Measurements from ENCODE around the gene SEC31A.

SEC31A gene

DNA sequence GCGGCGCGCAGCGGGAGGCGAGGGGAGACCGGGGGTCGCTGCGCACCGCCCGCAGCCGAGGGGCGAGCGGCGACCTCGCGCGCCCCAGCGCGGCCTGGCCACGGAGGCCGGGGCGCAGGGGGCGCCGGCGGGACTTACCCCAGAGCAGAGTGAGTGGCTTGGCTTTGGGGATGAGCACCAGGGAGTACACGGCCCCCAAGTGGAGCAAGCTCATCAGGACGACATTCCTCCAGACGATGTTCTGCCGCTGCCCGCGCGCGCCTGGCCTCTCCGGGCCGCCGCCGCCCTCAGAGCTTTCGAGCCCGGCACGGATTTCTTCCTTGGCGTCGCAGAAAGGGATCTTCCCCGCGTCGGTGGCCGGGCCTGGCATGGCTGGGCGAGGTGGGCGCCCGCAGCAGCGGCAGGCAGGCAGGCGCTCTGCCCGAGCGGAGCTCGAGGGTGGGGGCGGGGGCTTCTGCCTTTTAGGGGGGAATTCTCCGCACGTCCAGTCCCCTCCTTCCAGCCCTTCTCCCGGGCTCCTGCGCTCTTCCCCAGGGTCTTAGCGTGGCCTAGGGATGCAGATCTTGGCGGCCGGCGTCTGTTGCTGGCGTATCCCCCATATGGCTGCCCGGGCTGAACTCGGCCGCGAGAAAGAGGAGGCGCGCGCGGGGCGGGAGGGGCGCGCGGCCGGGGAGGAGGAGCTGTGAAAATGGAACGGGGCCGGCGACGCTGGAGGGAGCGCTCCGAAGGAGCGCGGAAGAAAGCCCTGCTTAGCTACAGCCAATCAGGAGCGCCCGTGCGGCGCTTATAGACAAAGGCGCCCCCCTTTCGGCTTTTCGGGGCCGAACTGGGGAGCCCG, 92.6 kb downstream of the SEC31A start, which contains the start of gene SCD5:
Gene SCD5, minus strand, starts transcription at position 629 of the 838 bp plus-strand sequence. Its CDS starts 259 bp downstream, at position 370.
- H3K9me3 ChIP-seq: no peaks in the 10 kb centered on the region
- peaks cover 33% of the 10 kb centered on the region for H3K4me1 ChIP-seq
- peak within 1 kb of the TSS; percentile 78 for H3K9ac ChIP-seq
- H3K27ac ChIP-seq: peak within 1 kb of the TSS; percentile 65; the same call in 1 of the 2 replicates
- H3K4me2 ChIP-seq: peak within 1 kb of the TSS; percentile 83
- peak within 1 kb of the TSS; percentile 87 for H3K4me3 ChIP-seq
- peaks cover 17% of the 10 kb centered on the region for H4K20me1 ChIP-seq
- H3K36me3 ChIP-seq: peaks cover 15% of the 10 kb centered on the region
- TF ChIP-seq Cebpa-rat (IDR thresholded peaks at IDR 0.05): no peak
- H3K27me3 ChIP-seq: peaks cover 5% of the 10 kb centered on the region

DNA sequence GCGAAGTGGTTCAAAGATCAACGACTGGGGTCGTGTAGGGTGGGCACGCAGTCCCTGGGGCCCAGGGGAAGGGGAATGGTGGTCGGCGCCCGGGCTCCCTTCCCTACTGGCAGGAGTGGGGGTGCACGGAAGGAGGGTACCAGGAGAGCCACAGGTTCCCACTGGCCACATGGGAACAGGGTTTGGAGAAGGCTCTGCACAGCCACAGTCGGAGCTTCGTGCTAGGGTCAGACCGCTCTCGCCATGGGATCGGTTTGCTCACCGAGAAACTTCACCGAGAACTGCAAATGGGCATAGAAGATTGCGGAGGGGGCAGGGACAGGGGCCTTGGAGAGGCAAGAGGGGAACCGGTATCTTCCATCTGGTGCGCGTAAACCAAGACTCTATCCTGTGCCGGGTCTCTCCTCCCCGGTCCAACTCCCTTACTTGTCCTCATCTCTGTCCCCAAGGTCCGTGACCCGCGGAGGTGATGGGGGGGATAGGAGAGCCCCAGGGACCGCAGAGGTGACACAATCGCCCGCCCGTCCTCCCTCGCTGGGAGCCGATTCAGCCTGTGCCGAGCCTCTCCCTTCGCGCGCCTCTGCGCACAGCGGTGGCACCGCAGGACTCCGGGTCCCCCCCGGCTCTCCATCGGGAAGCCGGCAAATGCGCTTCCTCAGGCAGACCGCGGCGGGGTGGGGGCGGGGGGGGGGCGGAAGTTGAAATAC, 93.4 kb downstream of the SEC31A start:
- Histone ChIP-seq H3K4me3 (peak overlapping the region; percentile 87), H3K4me1 (peaks cover 33% of the 10 kb centered on the region), H3K27ac (no peak overlapping the region), H4K20me1 (peaks cover 24% of the 10 kb centered on the region), H3K36me3 (peaks cover 15% of the 10 kb centered on the region), H3K9ac (peak overlapping the region; percentile 78), H3K27me3 (peaks cover 5% of the 10 kb centered on the region), H3K9me3 (no peaks in the 10 kb centered on the region), H3K4me2 (peak overlapping the region; percentile 83)
- TF ChIP-seq Cebpa-rat (IDR thresholded peaks at IDR 0.05): no peak

DNA sequence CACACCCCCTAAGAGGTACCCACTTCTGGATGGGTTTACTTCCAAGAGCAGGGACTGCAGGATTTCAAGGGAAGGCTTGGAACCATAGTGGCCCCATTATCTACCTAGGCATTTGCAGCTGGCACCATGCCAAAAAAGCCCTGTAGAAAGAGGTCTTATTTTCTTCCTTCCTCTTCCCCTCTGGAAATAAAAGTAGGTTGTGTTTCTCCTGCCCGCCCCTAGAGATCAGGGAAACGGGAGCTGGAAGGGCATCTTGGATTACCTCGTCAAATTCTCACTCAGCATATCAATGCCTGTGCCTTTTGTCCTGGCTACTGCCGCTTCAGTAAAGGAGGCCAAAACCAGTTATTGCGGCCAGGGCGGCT, 93.9 kb downstream of the SEC31A start:
- Histone ChIP-seq H3K4me1 (peaks cover 33% of the 10 kb centered on the region), H3K27me3 (peaks cover 5% of the 10 kb centered on the region), H3K9ac (no peak overlapping the region), H4K20me1 (peaks cover 30% of the 10 kb centered on the region), H3K27ac (no peak overlapping the region), H3K36me3 (peaks cover 15% of the 10 kb centered on the region), H3K4me2 (peak overlapping the region; percentile 83), H3K4me3 (peak overlapping the region; percentile 87), H3K9me3 (no peaks in the 10 kb centered on the region)
- TF ChIP-seq Cebpa-rat (IDR thresholded peaks at IDR 0.05): no peak

DNA sequence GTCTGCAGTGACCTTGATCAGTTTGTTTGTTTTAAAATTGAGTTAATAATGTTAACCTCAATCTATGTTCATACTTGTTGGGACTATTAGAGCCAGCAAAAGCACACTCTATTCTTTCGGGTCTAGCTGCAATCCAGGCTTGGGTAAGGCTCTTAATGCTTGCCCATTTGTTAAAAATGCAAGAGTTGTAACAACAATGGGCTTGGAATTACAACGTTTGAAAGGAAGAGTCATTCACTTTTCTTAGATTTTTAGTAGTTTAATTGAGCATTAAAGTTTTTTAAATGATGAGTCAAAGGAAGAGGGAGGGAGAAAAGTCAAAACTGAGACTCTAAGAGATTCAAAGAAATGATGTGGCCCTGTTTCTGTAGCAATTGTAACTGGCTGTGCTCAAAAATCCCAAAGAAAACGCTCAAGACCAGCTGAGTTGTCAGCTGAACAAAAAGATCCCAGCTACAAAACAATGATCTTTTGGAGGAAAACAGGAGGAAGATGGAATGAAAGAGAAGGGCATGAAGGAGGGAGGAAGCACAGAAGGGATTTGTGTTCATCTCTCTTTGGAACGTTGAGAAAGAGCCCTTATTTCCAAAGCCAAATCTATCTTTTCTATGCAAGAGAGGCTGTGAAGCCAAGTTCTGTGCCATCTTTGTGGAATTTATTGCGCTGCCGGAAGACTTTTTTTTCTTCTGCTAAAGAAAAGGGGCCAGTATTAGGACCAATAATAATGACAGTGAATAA, 97.9 kb downstream of the SEC31A start:
- peaks cover 18% of the 10 kb centered on the region for H3K4me1 ChIP-seq
- no peak overlapping the region for H3K9ac ChIP-seq
- no peaks in the 10 kb centered on the region for H3K27me3 ChIP-seq
- peaks cover 15% of the 10 kb centered on the region for H3K36me3 ChIP-seq
- H4K20me1 ChIP-seq: peaks cover 49% of the 10 kb centered on the region
- no peak overlapping the region for H3K4me2 ChIP-seq
- H3K4me3 ChIP-seq: no peak overlapping the region
- H3K9me3 ChIP-seq: no peaks in the 10 kb centered on the region
- TF ChIP-seq Cebpa-rat (IDR thresholded peaks at IDR 0.05): no peak
- H3K27ac ChIP-seq: no peak overlapping the region

DNA sequence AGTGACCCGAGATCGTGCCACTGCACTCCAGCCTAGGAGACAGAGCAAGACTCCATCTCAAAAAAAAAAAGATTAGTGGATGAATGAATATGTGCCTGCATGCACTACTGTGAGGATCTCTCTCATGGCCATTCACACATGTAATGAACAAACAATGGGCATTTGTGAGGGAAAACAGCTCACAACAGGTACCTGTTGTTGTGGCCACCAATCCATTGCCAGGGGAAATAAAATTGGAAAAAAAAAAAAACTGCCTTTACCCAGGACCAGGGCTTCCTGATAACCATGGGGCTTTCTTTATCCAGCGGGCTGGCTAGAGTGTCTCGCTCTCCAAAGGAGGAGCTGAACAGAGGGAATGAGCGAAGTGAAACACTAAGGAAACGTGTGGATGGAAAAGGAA, 99.8 kb downstream of the SEC31A start:
- Histone ChIP-seq H3K4me2 (no peak overlapping the region), H3K36me3 (peaks cover 22% of the 10 kb centered on the region), H3K27me3 (no peaks in the 10 kb centered on the region), H3K9ac (no peak overlapping the region), H3K27ac (no peak overlapping the region), H4K20me1 (peaks cover 33% of the 10 kb centered on the region), H3K4me3 (no peak overlapping the region), H3K9me3 (no peaks in the 10 kb centered on the region), H3K4me1 (peaks cover 2% of the 10 kb centered on the region)
- TF ChIP-seq Cebpa-rat (IDR thresholded peaks at IDR 0.05): no peak

DNA sequence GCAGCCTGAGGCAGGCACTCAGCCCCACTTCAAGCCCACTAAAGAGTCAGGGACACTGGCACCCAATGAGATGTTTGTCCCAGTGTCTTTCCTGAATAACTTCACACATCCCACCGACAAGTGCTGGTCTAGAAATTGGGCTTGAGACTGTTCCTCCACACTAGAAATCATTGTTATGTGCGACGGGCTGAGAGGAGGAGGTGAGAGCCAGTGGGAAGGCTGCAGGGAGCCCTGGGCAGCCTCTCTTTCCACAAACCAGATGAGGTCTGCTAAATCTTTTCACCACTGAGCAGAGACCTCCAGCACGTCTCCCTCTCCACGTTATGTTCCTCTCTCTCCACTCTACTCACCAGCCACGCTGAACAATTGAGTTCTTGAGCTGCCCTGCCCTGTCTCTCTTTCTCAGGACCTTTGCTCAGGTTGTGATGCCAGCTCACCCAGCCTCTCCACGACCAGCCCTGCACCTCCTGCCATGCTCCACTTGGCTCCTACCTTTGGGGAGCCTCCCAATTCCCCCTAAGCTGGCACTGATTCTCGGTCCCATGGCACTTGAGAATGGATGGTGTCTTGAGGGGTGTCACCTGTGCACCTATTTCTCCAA, 100.8 kb downstream of the SEC31A start:
- Histone ChIP-seq H3K36me3 (peaks cover 18% of the 10 kb centered on the region), H3K9me3 (no peaks in the 10 kb centered on the region), H3K4me3 (no peak overlapping the region), H3K27ac (no peak overlapping the region), H3K4me1 (peaks cover 5% of the 10 kb centered on the region), H3K4me2 (no peak overlapping the region), H3K9ac (no peak overlapping the region), H3K27me3 (no peaks in the 10 kb centered on the region), H4K20me1 (peaks cover 32% of the 10 kb centered on the region; the same call in 1 of the 2 replicates)
- TF ChIP-seq Cebpa-rat (IDR thresholded peaks at IDR 0.05): no peak

DNA sequence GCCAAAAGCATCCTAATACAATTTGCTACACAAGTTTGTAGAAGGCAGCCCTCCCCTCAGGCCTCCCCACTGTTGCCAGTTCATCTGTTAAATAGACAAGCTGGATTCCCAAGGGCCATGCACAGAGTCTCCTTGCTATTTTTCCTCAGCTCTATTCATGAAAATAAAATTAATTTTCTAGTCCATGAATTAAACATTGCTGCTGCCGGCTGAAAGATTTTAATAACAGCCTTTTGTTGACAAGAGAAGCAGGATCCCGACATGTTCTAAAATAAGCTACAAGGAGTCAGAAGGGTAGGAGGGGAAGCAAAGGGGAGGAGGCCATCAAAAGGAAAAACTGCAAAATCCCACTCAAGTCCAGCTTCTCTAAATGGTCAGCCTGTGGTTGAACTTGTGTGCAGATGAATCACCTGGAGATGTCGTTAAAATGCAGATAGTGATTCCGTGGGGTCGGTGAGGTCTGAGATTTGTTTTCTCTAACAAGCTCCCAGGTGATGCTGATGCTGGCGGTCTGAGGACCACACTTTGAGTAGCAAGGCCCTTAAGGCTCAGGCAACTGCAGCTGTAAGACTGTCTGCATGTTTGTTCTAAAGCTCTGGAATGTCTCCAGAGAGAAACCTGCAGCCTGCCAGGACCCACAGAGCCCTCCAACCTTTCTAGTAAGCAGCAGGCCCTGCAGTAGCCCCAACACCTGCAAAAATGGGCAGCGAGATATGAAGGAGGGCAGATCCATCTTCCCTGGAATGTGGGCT, 101.8 kb downstream of the SEC31A start:
- Histone ChIP-seq H4K20me1 (peaks cover 37% of the 10 kb centered on the region; the same call in 1 of the 2 replicates), H3K27ac (no peak overlapping the region), H3K27me3 (no peaks in the 10 kb centered on the region), H3K9me3 (no peaks in the 10 kb centered on the region), H3K9ac (no peak overlapping the region), H3K4me1 (peaks cover 13% of the 10 kb centered on the region), H3K36me3 (peaks cover 12% of the 10 kb centered on the region), H3K4me3 (no peak overlapping the region), H3K4me2 (no peak overlapping the region)
- TF ChIP-seq Cebpa-rat (IDR thresholded peaks at IDR 0.05): no peak

DNA sequence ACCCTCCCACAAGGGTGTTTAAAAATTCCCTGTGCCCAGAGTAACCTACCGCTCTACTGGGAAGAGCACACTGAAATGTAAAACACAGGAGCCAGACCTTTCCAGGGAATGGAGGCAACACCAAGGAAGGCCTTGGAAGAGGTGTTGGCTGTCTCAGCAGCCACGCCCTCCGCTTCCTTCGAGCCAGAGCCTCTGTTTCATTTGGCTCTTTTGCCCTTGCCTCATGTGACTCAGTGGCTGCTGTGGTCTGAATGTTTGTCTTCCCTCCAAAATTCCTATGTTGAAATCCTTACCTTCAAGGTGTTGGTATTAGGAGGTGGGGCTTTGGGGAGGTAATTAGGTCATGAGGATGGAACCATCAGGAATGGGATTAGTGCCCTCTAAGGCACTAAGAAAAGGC, 103.6 kb downstream of the SEC31A start:
- Histone ChIP-seq H3K9me3 (no peaks in the 10 kb centered on the region), H4K20me1 (peaks cover 27% of the 10 kb centered on the region; the same call in 1 of the 2 replicates), H3K4me2 (no peak overlapping the region), H3K36me3 (peaks cover 7% of the 10 kb centered on the region), H3K27me3 (no peaks in the 10 kb centered on the region), H3K4me1 (peaks cover 13% of the 10 kb centered on the region), H3K4me3 (no peak overlapping the region), H3K9ac (no peak overlapping the region), H3K27ac (no peak overlapping the region)
- TF ChIP-seq Cebpa-rat (IDR thresholded peaks at IDR 0.05): no peak

DNA sequence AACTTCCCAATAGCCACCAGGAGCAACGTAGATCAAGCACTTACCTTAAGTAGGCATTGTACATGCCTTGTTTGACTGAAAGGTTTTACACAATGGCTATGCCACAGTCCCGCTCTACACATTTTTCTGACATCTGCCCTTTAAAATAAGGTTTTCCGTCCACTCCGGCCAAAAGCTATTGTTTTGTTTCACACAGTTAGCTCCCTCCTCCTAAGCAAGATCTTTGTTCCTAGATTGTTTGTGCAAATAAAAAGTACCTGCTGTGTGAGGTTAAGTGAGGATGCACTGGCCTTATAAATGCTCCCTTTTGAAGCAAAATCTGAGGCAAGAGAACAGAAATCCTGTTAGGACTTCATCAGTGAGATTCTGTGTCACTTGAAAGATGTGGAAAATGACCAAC, 104.1 kb downstream of the SEC31A start:
- Histone ChIP-seq H3K4me3 (no peak overlapping the region), H3K27ac (no peak overlapping the region), H4K20me1 (peaks cover 21% of the 10 kb centered on the region; the same call in 1 of the 2 replicates), H3K4me2 (no peak overlapping the region), H3K36me3 (peaks cover 7% of the 10 kb centered on the region), H3K4me1 (peaks cover 17% of the 10 kb centered on the region), H3K9me3 (no peaks in the 10 kb centered on the region), H3K9ac (no peak overlapping the region), H3K27me3 (no peaks in the 10 kb centered on the region)
- no peak for TF ChIP-seq Cebpa-rat (IDR thresholded peaks at IDR 0.05)
